HG02938 (cell line): ENCODE results near the gene AGK.

ENCODE experiments used
- ATAC-seq: cut with Tn5 transposase; IDR thresholded peaks from one replicate; pipeline ENCODE4 v1.9.1; 2021; ENCODE audit warnings: mild to moderate bottlenecking, moderate library complexity; ENCODE audit not compliant: unreplicated experiment

The AGK gene

DNA sequence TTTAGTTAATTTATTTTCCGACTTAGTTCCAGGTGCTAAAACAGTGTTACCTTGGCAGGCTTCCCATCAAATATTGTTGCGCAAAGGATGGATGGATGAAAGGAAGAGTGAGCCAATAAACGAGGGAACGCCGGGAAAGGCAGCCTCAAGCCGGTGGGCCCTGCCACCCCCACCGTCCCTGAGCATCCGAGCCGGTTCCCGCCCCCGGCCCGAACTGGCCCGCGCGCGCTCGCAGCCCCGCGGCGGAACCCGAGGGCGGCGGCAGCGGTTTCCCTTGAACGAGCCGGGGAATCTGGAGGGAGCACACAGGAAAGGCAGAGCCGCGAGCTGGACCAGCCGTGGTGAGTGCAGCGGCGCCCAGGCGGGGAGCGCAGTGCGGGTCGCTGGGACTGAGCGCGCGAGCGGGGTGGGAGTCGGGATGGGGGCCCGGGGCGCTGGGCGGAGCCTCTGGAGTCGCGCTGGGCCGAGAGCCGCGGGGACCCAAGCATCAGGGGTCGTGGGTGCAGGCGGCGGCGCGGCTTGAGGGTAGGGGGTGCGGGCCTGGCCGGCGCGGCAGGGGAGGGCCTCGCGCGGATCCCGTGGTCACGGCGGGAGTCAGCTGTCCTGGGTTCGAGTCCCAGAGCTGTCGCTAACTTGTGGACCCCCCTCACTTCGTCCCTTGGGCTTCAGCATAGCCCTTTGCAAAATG, at the start of gene AGK:
AGK (plus strand) TSS at position 317 of the 688 bp plus-strand sequence. CDS start 4,057 bp downstream, outside the sequence.
- ATAC-seq: peak; percentile 86

DNA sequence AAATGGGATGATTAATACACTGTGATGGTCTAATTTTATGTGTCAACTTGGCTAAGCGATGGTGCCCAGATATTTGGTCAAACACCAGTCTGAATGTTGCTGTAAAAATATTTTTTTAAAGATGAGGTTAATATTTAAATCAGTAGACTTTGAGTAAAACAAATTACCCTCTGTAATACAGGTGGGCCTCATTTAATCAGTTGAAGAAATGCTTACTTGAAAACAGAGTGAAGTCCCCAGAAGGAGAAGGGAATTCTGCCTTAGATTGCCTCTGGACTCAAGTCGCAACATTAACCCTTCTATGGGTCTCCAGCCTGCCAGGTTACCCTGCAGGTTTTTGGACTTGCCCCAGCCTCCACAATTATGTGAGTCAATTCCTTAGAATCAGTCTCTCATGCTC, 49.8 kb upstream of the AGK start:
- no peak for ATAC-seq

GRCh38 chr7:141511316-141511675, 39.9 kb upstream of the AGK start:
- ATAC-seq: no peak

- no peak for ATAC-seq
These were observed 39.4 kb upstream of the AGK start for GRCh38 chr7:141511676-141512396.

DNA sequence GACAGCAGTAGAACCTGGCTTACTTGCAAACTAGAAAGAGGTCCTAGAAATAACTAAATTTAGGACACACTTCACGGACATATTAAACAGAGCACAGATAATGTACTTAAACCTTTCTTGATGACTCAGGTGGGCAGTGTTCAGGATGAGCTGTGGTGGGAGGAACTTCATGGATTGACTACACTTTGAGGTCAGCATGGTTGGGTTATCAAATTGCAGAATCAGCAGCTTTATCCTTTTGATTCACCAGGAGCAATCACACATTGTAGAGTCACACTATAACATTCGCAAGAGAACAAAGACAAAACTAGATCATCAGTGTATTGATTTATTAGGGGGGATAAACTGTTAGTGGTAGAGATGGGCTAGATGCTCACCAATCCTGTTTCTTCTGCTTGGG, 38.6 kb upstream of the AGK start:
- ATAC-seq: no peak

DNA sequence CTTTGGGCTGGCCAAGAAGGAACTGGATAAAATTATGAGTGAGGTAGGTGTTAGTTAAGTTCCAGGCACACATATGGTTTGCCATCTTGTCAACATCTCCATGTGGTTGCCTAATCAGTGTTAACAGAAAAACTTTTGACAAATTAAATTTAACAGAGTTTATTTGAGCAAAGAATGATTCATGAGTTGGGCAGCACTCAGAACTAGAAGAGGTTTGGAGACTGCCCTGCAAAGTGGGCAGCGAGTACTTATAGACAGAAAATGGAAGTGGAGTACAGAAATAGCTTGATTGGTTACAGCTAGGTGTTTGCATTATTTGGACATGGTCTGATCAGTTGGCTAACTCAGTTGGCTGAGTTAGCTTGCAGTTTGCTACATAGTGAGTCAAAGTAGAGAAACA, 37.5 kb upstream of the AGK start:
- no peak for ATAC-seq

GRCh38 chr7:141515941-141516340, 35.3 kb upstream of the AGK start:
- no peak for ATAC-seq

DNA sequence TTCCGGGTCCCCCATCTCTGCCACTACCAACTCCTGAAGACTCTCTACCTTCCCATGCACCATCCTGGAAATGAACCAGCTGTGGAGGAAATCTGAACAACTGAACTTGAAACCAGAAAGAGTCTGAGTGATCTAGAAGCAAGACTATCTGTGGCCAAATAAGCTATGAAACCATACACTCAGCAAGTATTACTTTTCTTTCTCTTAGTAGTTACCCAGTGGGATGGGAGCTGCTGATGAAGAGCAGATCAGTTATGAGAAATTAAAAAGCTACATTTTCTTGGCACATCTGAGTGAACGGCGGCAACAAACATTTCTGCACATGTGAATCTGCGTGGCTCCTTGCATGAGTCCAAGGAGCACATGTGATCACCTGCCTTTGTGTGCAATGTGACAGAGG, 31.6 kb upstream of the AGK start:
- no peak for ATAC-seq

DNA sequence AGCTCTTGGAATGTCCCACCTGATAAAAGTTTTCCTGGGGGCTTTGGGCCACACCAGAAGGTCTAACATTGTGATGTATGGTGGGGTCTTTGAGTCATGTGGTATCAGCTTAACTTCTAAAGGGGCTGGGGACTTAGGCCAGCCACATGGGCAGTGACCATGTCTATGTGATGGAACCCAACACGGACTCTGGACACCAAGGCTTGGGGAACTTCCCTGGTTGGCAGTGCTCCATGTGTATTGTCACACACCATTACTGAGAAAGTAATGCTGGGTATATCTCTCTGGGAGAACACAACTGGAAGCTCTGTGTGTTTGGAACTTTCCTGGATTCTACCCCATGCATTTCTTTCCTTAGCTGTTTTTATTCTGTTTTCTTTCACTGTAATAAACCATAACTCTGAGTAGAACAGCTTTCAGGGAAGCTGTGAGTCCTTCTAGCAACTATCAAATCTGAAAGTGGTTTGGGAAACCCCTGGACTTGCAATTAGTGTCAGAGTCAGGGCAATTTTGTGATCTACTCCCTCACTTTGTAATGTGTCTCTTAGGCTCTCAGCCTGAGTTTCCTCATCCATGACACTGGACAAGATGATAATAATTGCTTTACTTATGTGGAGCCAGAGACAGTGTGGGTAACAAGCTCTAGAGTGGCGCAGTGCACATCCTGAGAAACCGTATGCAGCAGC, 28.4 kb upstream of the AGK start:
- no peak for ATAC-seq

DNA sequence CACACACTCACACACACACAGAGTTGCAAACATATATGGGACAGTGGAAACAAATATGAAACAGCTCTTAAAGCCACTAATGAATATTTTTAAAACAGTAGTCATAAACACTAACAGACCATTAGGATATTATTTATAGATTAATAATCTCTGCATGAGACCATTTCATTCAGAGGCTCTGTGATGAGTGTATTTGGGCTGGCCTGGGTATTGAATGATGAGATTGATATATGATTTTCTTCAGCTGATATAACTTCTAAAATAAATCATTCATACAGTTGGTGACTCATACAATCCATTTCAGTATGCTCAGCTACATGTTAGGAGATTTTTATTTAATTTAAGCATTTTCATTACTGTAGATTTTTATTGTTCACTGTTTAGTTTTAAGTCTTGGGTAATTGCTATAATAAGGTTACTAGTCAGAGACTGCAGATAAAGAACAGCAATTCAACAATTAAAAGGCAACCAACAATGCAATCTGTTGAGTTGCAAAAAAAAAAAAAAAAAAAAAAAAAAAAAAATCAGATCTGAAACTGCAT, 25.2 kb upstream of the AGK start:
- ATAC-seq: no peak

DNA sequence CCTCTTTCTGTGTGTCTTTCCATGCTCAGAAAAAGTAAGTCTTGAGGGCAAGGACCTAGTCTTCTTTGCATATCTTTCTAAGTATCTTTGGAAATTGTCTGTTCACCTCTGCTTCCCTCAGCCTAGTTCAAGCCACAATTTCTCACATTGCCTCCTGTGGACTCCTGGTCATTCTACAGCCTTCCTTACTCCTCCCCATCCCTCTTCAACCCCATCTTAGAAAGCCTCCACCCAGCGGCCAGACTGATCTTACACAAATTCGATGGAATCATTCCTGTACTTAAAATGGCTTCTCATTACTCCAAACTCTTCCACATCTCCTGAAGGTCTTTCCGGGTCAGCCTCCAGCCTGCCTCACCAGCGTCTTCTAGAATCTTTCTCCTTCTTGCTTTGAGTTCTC, 24.1 kb upstream of the AGK start:
- no peak for ATAC-seq

DNA sequence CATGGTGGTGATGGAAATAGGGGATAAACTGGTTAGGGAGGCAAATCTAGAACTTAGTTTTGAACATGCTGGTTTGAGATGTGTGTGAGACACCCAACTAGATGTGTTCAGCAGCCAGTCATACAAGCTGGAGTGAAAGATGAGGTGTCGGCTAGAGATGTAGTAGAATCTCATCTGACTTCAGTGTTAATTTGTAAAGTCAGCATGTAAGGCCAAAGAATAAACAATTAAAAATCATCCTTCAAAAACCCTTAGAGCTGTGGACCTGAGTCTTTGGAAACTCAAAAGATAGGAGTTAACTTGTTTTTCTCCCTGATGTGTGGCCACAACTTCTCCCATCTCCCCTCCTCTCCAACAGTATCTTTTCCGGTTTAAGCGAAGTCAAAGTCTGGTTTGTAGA, 22.8 kb upstream of the AGK start:
- ATAC-seq: no peak

GRCh38 chr7:141533149-141533949, 17.9 kb upstream of the AGK start:
- ATAC-seq: no peak

- ATAC-seq: no peak
These were observed 16.2 kb upstream of the AGK start for GRCh38 chr7:141534757-141535737.

GRCh38 chr7:141537906-141538305, 13.3 kb upstream of the AGK start:
- ATAC-seq: no peak

DNA sequence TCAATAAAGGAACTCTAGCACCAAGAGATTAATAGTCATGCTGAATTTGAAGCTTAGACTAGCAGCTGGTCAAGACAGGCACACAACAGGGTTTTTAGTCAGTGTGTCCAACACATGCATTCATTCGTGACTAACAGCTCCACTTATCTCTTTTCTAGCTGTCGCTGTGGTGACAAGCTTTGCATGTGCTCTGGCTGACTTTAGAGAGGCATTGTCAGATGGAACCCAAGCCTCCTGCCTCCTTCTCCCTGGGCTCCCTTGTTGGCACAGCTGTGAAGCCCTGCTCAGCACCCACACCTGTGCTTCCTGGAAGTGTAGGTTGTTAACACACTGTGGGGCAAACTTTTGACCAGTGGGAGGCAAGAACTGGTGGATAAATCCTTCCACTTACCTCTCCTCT, 9.8 kb upstream of the AGK start:
- no peak for ATAC-seq

DNA sequence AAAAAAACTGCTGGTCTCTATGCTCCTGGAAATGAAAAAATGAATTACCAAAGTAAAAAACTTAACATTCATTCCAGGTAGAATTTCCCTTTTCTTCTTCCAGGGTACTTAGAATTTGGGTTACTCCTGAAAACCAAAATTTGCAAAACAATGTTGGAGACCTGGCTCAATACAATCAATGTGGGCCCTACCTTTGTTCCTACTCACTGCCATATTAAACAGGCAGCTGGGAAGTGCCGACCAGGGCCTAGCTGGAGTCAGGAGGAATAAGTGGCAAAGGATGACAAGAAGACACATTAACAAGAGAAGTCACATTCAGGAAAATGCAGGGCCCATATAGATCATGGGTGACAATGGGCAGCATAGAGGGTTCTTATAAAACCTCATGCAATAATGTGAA, 6.4 kb upstream of the AGK start:
- no peak for ATAC-seq

- no peak for ATAC-seq
These were observed 1.6 kb upstream of the AGK start for GRCh38 chr7:141549582-141549981.

- no peak for ATAC-seq
These were observed 670 bp upstream of the AGK start for GRCh38 chr7:141550386-141551093.
